Stimulated activated naive CD8-positive, alpha-beta T cell treated with anti-CD3 and anti-CD28 coated beads, Interleukin-15, Interleukin-2, amounts not matched to agents 100 U/mL and 50 U/mL, for 24 hours (primary cell): ENCODE data around the gene INTS6.
"Not testable (repeated sequence)": the region's sequence is repeated elsewhere in the genome, so short reads cannot be mapped to it uniquely, and the experiment has no call there.

Experiments
- ATAC-seq: fragments of 150-1000 bp; cut with Tn5 transposase; one replicate; pipeline ENCODE4 v1.10.0; 2021
- DNase-seq: peaks from one replicate; pipeline ENCODE4 v3.0.0; 2021

INTS6 gene

DNA sequence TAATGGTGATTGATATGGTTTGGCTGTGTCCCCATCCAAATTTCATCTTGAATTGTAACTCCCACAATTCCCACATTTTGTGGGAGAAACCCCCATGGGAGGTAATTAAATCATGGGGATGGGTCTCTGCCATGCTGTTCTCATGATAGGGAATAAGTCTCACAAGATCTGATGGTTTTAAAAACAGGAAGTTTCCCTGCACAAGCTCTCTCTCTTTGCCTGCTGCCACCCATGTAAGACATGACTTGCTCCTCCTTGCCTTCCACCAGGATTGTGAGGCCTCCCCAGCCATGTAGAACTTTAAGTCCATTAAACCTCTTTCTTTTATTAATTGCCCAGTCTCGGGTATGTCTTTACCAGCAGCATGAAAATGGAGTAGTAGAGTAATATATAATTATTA, 37.5 kb downstream of the INTS6 start:
- not testable (repeated sequence) for ATAC-seq, DNase-seq

DNA sequence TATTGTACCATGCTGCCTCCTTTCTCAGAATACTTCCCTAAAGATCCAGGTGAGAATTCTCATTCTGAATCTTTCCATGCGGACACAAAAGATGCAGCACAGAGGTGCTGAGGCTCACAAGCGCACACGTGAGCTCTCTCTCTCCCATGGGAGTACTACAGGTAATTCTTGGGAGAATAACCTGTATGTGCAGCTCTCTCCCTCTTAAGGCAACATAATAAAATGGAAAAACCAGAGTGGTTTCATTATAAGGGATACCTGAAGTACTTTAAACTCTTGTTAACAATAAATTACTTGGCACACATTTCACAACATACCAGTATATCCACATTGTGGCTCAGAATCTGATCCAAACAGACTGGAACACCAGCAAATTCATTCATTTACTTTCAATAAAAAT, 40.4 kb downstream of the INTS6 start:
- no peak for ATAC-seq

DNA sequence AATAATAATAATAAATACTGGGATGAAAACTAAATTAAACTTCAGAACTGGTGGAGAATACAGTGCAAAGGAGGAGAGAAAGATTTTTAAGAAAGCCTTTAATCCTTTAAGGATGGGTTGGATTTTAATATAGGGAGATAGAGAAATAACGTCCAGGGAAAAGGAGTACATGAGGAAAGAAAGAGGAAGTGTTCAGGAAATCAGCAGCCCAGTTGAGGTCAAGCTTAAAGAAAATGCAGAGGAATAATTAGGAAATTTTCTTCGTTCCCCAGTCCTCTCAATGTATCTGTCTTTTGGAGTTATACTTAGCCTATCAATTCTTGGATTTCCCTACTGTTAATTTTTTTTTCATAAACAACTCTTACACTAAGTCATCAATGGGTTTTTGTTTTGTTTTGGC, 47.7 kb downstream of the INTS6 start:
- ATAC-seq (no peak), DNase-seq (no peak)

More for the DNA sequence above, 40.4 kb downstream of the INTS6 start:
- DNase-seq = no peak

DNA sequence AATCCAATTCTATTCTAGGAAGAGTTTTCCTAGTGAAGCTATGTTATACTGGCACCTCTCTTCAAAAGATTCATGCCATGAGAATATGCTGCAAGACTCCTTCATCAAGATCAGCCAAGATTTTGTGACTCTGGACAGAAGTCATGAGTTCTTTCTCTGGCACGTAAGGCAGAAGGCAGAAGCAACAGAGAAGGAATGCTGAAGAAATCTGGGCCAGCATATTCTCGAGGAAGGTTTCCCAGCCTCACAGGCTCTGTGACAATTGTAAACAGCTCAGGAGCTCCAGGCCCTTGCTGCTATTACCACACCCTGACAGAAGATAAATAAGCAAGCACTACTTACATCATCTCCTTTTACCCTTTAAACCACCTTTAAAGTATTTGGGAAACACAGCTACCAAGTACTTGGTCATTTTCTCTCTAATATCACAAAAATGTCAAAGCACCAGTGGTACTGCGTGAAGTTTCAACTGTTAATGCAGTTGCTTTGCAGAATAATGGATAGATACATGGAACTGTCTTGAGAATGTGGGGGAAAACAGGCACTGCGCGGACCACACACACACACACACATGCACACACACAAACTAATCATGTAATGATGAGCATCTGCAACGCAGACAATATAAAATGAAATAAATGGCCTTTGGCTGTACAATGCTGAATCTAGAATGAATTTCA, 55.4 kb downstream of the INTS6 start:
- DNase-seq = no peak
- no peak for ATAC-seq

DNA sequence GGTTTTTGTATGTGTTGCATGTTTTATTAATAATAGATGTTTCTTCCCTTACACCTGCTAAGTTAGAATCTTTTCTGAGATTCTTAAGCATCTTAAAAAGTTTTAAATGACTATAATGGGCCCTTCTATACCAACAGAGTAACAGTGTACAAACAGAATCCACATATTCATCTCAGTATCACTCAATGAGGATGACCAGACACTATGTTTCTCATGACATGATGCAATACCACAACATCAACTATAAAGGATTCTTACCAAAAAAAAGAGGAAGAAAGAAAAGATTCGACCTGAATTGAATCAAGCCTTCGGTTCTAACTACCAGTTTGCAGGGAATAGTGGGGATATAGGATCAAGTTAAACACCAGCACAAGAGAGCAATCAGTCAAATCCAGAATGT, 56.5 kb downstream of the INTS6 start:
- DNase-seq (no peak), ATAC-seq (peak; percentile 52)

DNA sequence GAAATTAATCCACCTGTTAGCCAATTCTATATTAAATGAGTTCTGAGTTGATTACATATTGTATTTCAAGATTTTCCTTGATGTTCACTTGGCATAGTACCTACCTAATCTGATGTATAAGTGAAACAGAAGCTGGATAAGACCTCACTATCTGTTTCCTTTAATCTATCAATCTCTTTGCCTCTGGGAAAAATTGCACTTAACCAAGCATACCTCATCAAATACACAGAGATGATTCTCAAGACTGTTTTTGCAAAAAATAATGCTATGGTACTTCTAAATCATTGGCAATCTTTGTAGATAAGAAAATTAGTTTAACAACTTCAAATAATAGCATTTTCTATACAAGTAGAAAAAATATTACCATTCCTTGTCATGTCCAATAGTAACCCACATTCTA, 58.1 kb downstream of the INTS6 start:
- DNase-seq = no peak

DNA sequence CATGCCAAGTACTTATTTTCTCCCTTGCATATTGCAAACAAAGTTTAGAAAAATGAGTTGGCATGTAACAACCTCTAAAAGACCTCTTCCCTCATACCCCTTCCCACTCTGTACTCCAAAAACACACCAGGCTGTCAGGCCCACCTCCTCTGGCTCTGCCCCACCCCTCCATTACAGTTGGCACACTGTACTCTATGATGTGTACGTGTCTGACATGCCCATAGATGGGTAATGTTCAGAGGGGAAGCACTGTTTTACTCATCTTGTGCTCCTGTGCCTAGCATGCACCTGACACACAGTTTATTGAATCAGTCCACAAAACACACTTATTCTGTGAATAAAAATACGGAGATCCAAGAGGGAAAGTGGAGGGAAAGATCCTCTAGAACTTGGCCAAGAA, 67.7 kb downstream of the INTS6 start:
- no peak for ATAC-seq

More for the DNA sequence above, 58.1 kb downstream of the INTS6 start:
- ATAC-seq = no peak

DNA sequence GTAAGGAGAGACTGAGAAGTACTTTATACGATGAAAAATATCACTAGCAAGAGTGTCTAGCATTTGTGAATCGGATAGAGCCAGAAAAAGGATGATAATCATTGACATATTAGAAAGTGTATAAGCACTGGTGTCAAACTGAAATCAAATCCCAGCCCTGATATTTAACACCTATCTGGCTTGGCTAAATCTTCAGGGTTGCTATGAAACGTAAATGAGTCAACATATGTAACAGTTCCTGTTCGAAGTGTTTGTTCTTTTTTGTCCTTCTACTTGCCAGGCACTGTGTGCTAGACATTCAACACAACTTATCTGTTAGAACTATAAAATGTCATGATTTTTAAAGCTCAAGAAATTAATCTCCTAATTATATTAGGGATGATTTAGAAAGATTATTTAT, 72.6 kb downstream of the INTS6 start:
- no peak for DNase-seq
- ATAC-seq = no peak

More for the DNA sequence above, 67.7 kb downstream of the INTS6 start:
- no peak for DNase-seq

DNA sequence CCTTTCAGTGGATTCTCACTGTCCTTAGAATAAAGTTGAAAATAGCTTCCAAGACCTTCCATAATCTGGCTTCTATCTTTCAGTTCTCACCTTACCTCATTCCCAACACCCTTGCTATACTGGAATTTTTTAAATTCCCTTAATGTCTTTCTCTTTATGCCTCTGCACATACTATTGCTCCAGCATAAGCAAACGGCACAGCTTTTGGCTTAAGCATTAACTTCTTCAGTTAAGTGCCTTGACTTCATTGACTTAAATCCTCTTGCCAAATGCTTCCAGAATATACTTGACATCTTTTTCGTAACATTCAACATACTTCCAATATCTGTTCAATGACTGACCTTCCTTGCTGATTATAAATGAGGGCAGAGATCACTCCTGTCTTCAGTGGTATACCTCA, 79.4 kb downstream of the INTS6 start:
- no peak for DNase-seq
- ATAC-seq = no peak

DNA sequence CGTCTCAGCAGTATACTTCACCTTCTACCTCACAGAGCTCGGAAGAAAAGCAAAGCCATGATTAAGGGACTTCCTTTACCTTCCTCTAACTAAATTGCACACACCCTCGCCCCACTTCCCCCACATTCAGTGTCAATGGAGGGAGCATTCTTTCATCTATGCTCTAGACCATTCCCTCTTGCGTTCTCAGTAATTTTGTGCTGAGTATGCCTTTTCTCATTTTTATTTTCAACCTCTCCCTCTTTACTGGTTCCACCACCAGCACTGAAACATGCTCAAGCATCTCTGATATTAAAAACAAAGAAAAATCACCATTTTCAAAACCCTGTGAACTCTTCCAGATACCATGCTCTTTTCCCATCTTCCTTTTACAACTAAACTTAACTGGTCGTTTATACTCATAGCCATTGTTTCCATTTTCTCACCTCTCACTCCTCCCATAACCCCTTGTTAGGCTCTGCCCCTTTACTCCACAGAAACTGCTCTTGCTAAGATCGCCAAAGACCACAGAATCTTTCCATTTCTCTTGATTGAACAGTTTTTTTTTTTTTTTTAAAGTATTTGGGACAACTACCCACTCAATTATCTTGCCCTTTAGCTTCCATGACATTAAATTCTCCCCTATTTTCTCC, 81.0 kb downstream of the INTS6 start:
- ATAC-seq = peak; percentile 68
- no peak for DNase-seq

DNA sequence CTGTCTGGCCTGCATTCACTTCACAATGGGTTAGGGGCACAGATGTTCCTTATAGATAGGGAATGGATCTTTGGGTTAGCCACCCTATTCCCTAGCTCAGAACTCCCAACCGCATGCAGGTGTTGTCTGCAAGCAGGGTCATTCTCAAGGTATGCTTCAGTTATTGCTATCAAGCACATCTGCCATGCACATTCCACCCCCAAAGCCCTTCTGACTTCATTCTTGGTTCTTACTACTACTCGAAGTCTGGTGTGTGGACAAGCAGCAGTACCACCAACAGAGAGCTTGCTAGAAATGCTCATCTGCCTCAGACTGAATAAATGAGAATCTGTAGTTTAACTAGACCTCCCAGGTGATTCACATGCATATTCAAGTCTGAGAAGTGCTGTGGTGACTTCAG, 82.0 kb downstream of the INTS6 start:
- ATAC-seq (no peak), DNase-seq (no peak)

DNA sequence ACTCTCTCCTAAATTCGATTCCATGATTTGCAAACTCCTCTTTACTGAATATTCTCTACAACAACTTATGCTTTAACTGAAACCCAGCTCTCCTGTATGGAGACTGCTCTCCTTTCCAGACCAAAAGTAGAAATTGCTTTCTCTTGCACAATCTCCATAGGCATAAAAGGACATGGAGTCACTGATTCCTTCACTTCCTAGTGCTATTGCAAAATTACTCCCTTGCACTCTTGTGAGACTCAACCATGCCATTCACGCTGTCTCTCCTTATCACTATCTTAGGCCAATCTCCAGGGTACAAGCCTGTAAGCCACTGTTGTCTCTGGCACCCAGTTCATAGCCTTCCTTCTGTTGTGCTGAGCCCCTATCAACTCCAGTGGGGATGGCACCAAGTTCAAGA, 82.7 kb downstream of the INTS6 start:
- ATAC-seq = no peak
- no peak for DNase-seq

DNA sequence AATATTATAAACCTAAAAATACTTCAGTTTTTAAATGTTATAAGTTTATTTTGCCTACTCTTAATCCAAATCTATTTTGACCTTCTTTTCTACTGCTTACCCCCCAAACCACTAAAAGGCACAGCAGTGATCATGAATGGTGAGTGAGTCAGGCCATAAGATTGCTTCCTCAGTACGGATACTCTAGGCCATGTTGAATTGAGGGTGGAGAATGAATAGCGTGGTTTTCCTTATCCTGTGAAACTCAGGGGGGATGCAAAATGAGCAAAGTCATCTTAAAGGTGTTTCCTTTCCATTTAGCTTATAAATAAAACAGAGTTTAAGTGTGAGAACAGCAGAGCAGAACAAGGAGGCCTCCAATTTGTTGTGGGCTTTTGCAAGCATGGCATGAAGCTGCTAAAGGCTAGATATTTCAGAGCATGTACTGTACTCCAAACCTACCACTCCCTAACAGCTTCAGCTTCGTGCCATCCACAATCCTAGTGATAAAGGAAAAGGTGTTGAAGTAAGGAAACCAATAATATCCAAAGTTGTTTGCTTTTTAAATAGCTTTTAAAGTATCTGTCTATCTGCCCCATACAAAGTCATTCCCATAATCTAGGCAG, 88.3 kb downstream of the INTS6 start:
- ATAC-seq (peak; percentile 81), DNase-seq (no peak)

DNA sequence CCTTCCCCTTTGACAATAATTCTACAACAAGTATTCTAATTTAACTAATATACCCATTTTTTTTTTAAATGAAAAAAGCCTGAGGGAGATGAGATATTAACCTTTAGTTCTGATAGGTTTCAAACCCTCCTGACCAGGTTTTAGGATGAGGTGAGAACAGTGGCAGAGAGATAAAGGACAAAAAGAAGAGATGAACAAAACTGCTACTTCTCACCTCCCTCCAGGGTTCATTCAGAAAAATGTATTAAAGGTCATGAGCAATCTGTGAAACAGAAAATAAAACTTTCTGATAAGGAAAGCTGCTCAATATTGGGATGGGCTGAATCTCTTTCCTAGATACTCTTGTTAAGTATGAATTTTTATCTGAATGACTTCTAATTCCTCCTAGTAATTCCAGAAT, 89.2 kb downstream of the INTS6 start:
- peak; percentile 59 for ATAC-seq
- no peak for DNase-seq

DNA sequence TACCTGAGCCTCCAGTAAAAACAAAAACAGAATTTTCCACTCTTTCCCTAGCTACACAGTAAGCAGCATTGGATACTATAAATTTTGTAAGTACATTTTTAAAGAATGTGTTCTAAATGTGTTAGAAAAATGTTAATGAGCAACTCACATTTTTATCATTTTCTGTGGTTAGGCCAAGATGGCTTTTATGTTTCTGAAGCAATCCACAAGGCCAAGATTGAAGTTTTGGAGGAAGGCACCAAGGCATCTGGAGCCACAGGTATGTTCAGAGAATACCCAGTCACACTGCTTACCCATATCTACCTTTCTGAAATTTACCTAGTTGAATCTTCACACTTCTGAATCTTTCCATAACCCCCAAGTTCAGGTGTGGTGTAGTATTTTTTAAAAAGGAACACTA, 91.7 kb downstream of the INTS6 start:
- no peak for ATAC-seq
- no peak for DNase-seq

DNA sequence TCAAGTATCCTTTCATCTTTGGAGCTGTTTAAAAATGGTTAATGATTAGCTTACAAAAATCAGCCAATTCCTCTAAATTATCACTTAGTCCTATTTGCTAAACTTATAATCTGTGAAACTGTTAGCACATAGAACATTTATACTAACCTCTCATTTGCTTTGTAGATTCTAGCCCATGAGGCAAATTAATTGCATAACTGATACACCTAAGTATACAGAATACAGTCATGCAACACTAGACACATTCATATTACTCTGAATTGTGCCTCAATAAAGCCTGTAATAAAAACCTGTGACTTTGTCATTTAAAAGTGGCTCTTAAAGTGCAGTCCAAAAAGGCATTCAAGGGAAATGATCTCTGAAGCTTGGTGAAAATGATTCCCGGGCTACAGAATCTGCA, 92.3 kb downstream of the INTS6 start:
- DNase-seq (no peak), ATAC-seq (no peak)

DNA sequence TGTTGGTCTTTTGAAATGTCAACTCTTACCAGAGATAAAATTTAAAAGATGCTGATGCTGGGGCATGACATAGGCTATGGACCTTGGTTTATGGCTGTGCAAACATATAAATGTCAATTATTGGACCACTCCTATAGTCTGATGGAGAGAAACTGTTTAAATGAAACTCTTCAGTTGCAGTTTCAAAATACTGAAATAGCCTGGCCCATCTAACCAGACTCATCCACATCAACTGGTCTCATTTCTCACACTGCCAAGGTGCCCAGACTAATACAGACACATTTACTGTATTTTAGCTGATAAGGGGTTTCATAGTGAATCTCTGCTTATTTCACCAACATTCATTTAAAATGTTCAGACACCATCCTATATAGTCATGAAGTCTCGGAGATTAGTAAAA, 93.5 kb downstream of the INTS6 start:
- ATAC-seq (no peak), DNase-seq (no peak)

DNA sequence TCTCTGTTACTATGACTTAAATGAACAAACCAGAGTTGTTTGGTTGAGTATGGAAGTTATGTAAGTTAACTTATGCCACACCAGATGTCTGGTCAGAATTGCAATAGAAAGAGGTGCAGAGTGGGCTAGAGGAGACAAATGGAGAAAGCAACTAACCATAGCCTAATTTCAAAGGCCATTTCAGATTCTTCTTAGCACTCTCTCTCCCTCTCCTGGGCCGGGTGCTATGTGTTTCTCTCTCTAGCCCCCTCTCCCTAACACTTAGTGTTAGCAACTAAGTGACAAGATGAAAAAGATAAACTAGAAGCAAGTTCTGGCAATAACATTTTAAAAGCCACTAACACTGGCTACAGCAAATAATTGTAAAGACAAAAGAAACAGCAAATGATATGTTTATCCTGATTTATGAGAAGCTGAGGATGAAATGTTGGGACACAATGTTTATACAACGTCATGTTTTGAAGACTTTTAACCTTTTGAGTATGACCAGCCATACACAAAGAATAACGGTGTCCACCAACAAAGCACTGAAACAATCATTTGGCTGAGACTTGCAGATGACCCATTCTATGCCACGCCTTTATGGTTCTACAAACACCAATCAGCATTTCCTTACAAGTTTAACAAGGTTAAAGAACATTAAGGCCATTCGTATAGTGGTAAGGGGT, 94.8 kb downstream of the INTS6 start:
- DNase-seq = no peak
- ATAC-seq = no peak

DNA sequence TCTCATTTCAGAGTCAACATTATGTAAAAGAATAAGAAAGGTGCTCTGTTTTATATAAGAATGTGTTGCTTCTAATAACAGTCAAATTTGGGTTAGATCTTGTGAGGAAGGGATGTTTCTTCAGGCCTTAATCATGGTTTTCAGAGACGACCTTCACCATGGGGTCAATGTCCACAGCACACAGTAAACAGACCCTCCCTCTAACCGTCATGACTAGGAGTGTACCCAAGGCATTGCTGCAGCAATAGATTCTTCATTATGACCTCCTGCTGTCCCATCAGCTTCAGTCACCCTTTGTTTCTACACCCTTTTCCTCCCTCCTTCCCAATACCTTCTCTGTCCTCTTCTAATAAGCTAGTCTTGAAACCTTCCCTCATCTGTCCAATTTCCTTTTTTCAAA, 97.6 kb downstream of the INTS6 start:
- DNase-seq = no peak
- no peak for ATAC-seq

DNA sequence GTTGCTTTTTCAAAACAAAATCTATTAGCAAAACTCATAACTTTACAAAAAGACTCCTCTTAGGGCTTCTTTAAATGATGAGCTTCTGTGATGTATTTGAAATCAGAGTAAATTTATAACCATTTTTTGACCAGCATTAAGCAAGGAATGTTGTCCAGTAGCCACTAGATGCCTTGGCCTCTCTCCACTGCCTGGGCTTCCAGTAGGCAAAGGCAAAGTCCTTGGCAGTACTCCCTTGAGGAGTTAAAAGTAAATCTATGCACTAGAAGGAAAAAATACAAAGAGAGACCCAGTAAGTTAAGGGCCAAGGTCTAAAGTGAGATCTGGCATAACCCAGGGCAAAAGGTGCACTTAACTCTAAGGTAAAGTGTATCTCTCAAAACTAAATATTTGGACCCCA, 103.8 kb downstream of the INTS6 start:
- ATAC-seq (no peak), DNase-seq (no peak)

DNA sequence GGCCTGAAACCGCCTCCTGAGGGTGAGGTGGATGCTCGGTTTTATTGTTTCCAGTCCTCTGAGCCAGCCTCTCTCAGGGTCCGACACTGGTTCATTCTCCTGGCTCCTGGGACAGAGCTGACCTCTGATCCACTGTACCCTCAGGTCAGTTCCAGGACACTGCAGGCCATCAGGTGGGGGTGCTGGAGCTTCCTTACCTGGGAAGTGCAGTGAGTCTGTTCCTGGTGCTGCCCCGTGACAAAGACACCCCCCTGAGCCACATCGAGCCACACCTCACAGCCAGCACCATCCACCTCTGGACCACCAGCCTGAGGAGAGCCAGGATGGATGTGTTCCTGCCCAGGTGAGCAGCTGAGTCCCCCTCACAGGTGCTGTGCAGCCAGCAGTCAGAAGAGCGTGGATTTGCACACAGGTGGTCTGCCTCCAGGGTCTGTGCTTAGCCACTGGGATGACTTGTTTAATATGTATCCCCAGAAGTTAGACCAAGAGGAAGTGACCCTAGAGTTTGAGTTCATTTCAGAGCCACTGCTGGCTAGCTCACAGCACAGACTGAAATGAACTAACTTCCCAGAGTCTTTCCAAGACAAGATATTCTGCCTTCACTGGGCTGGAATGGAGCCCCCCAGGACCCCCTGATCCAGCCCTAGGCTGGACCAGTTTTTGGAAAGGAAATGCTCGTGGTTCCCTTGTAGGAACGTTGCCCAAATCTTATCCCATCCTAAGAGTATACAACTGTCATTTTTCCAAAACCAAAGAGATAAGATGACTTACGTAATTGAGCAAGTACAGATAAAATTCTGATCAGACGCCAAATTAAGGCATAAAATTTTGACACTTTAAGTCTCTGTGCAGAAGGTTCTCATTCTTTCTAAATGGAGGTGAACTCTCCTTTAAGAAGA, 104.5 kb downstream of the INTS6 start:
- DNase-seq = no peak
- no peak for ATAC-seq

DNA sequence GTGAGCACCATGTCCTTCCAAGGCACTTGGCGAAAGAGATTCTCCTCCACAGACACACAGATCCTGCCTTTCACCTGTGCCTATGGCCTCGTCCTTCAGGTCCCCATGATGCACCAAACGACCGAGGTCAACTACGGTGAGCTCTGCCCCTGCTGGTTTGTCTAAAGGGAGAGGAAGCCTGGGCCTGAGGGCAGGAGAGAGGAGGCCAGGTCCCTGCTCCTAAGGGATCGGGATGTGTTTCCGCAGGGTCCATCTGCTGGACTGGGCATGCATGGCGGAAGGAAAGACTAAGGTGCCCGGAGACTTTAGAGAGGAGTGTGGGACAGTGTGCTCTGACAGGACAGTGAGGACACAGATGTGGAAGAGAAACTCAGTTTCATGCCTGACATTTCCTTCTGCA, 105.7 kb downstream of the INTS6 start:
- DNase-seq (no peak), ATAC-seq (no peak)
